Diencephalon (tissue), 1 donor: ENCODE data around the gene FAM47C. TPM values are rescaled to one million over a fixed set of nuclear protein-coding genes. Genes with fewer than 3 reads are reported as not detected.

ENCODE experiments used
- total RNA-seq: library from RNA; depleted of rRNA; stranded (reverse); fragments of >200 nt; gene quantifications from one replicate; pipeline ENCODE4 v1.2.3, GENCODE V29; 2014

The FAM47C gene
- total RNA-seq = not detected

GRCh38 chrX:37008182-37008581 is at the start of gene FAM47C:
Gene FAM47C, plus strand, starts transcription at chrX:37008366. Its CDS starts 45 bp downstream, at chrX:37008411.

